ENCODE measurements around the gene SPNS3.

DNA sequence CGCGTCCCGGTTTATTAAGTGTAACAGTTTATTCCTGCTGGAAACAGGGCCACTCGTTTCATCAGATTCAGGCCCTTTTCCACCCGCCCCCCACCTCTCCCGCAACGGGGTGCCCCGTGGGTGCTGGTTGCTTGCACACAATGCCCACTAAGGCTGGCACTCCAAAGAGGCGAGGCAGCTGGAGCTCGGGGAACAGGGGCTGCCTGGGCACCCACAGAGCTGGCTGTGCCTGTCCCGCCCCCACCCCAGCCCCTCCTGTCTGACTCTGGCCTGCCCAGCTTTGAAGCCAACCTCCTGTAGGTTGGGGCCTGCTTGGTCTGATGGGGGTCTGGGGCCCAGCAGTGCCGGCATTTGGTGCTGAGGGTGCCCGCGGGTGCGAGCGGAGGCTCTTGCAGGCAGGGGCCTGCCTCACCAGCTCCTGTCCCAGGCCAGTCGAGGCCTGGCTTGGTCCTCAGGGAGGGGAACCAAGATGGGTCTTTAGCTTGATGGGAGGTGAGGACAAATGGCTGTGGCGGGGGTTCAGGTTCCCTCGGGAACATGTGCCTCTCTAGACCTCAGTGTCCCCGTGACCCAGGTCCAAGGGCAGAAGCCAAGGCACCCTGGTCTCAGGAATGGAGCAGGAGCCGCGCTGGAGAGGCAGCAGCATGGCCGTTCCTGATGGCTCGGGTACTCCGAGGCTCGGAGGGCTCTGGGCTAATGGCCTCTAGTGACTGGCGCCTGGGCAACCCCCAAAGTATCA lies 101.4 kb downstream of the SPNS3 start:
- TF ChIP-seq, protein P1, sequence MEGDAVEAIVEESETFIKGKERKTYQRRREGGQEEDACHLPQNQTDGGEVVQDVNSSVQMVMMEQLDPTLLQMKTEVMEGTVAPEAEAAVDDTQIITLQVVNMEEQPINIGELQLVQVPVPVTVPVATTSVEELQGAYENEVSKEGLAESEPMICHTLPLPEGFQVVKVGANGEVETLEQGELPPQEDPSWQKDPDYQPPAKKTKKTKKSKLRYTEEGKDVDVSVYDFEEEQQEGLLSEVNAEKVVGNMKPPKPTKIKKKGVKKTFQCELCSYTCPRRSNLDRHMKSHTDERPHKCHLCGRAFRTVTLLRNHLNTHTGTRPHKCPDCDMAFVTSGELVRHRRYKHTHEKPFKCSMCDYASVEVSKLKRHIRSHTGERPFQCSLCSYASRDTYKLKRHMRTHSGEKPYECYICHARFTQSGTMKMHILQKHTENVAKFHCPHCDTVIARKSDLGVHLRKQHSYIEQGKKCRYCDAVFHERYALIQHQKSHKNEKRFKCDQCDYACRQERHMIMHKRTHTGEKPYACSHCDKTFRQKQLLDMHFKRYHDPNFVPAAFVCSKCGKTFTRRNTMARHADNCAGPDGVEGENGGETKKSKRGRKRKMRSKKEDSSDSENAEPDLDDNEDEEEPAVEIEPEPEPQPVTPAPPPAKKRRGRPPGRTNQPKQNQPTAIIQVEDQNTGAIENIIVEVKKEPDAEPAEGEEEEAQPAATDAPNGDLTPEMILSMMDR (tag by site-specific recombination; IDR thresholded peaks at IDR 0.05): no peak
- TF ChIP-seq, protein P2, sequence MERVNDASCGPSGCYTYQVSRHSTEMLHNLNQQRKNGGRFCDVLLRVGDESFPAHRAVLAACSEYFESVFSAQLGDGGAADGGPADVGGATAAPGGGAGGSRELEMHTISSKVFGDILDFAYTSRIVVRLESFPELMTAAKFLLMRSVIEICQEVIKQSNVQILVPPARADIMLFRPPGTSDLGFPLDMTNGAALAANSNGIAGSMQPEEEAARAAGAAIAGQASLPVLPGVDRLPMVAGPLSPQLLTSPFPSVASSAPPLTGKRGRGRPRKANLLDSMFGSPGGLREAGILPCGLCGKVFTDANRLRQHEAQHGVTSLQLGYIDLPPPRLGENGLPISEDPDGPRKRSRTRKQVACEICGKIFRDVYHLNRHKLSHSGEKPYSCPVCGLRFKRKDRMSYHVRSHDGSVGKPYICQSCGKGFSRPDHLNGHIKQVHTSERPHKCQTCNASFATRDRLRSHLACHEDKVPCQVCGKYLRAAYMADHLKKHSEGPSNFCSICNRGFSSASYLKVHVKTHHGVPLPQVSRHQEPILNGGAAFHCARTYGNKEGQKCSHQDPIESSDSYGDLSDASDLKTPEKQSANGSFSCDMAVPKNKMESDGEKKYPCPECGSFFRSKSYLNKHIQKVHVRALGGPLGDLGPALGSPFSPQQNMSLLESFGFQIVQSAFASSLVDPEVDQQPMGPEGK (tag by site-specific recombination; IDR thresholded peaks at IDR 0.05): no peak
- TF ChIP-seq ZNF416 (tag by site-specific recombination; IDR thresholded peaks at IDR 0.05) (no peak), ZBTB8A (tag by site-specific recombination; IDR thresholded peaks at IDR 0.05) (no peak), ZNF133 (tag by site-specific recombination; IDR thresholded peaks at IDR 0.05) (no peak)
- TF ChIP-seq, protein P3, sequence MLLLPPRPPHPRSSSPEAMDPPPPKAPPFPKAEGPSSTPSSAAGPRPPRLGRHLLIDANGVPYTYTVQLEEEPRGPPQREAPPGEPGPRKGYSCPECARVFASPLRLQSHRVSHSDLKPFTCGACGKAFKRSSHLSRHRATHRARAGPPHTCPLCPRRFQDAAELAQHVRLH (tag by site-specific recombination; IDR thresholded peaks at IDR 0.05): no peak

All from HEK293 (cell line).